Tibial artery (tissue), 4 donors: ENCODE data around the gene MPV17L2.

Experiments used
- DNase-seq, 2 donors: peaks; one replicate each; pipeline ENCODE4 v3.0.0-alpha.2; 2019
- H3K27ac ChIP-seq, 2 donors: fragments of 200-600 bp; sonication (generic) in 1 of 2; 1 replicate in 1 of 2; 2 replicates in 1 of 2; pipeline ENCODE4 v1.5.1; 2018 to 2019; ENCODE audit warnings: mild to moderate bottlenecking in 1 of 2
- H3K27me3 ChIP-seq, 2 donors: fragments of 200-600 bp; sonication (generic) in 1 of 2; one replicate each; pipeline versions ENCODE4 v1.5.1 to v1.6.0; 2016 to 2019
- H3K36me3 ChIP-seq, 3 donors: fragments of 200-600 bp; sonication (generic) in 2 of 3; one replicate each; pipeline ENCODE4 v1.5.1; 2016 to 2019; ENCODE audit warnings: mild to moderate bottlenecking in 2 of 3
- H3K4me1 ChIP-seq, 4 donors: fragments of 200-600 bp; sonication (generic) in 2 of 4; 1 replicate in 3 of 4; 2 replicates in 1 of 4; pipeline ENCODE4 v1.5.1; 2016 to 2019
- H3K4me3 ChIP-seq, 2 donors: fragments of 200-600 bp; sonication (generic) in 1 of 2; 1 replicate in 1 of 2; 2 replicates in 1 of 2; pipeline ENCODE4 v1.5.1; 2018 to 2019; ENCODE audit warnings: mild to moderate bottlenecking in 2 of 2
- H3K9me3 ChIP-seq, 3 donors: fragments of 200-600 bp; sonication (generic) in 1 of 3; one replicate each; pipeline ENCODE4 v1.5.1; 2016 to 2019
- intact Hi-C: fragments of 100-400 bp; cut with DNase I; formaldehyde crosslinking; loops from one replicate; pipeline ENCODE4 v1.15.0; 2023; ENCODE audit warnings: low total_unique reads
- TF ChIP-seq, protein P1 (sequence below), 2 experiments: fragments of 200-600 bp in 1 of 2; fragments of 450-650 bp in 1 of 2; IDR thresholded peaks; one replicate each; pipeline ENCODE4 v1.5.1; 2017 to 2019; ENCODE audit warnings: antibody characterized with exemption in 2 of 2, mild to moderate bottlenecking in 1 of 2, moderate library complexity in 1 of 2

MPV17L2 gene

GRCh38 chr19:18230941-18231734 lies 38.1 kb downstream of the MPV17L2 start:
- Histone ChIP-seq H3K9me3 (peaks cover 0 to 17% (median 13%) of the 10 kb centered on the region in 3 donors), H3K27me3 (peaks cover 0 to 86% of the 10 kb centered on the region in 2 donors), H3K4me1 (peaks cover 0 to 32% (median 15%) of the 10 kb centered on the region in 4 donors), H3K4me3 (no peak overlapping the region), H3K36me3 (no peaks in the 10 kb centered on the region), H3K27ac (no peak overlapping the region)
- intact Hi-C loops, result no loop called here
- no peak for DNase-seq
- TF ChIP-seq, protein P1, sequence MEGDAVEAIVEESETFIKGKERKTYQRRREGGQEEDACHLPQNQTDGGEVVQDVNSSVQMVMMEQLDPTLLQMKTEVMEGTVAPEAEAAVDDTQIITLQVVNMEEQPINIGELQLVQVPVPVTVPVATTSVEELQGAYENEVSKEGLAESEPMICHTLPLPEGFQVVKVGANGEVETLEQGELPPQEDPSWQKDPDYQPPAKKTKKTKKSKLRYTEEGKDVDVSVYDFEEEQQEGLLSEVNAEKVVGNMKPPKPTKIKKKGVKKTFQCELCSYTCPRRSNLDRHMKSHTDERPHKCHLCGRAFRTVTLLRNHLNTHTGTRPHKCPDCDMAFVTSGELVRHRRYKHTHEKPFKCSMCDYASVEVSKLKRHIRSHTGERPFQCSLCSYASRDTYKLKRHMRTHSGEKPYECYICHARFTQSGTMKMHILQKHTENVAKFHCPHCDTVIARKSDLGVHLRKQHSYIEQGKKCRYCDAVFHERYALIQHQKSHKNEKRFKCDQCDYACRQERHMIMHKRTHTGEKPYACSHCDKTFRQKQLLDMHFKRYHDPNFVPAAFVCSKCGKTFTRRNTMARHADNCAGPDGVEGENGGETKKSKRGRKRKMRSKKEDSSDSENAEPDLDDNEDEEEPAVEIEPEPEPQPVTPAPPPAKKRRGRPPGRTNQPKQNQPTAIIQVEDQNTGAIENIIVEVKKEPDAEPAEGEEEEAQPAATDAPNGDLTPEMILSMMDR (IDR thresholded peaks at IDR 0.05), result no peak

- peaks cover 0 to 28% (median 12%) of the 10 kb centered on the region in 4 donors for H3K4me1 ChIP-seq
- H3K36me3 ChIP-seq, result no peaks in the 10 kb centered on the region
- peaks cover 0 to 17% (median 13%) of the 10 kb centered on the region in 3 donors for H3K9me3 ChIP-seq
- TF ChIP-seq, protein P1 (IDR thresholded peaks at IDR 0.05), result no peak
- no peak for DNase-seq
- intact Hi-C loops, result no loop called here
- H3K27me3 ChIP-seq, result peaks cover 0 to 86% of the 10 kb centered on the region in 2 donors
- no peak overlapping the region for H3K4me3 ChIP-seq
- no peak overlapping the region for H3K27ac ChIP-seq
These were observed 38.8 kb downstream of the MPV17L2 start for GRCh38 chr19:18231775-18232174.

GRCh38 chr19:18232540-18233223 lies 39.7 kb downstream of the MPV17L2 start:
- TF ChIP-seq, protein P1 (IDR thresholded peaks at IDR 0.05), result no peak
- Histone ChIP-seq H3K9me3 (peaks cover 0 to 17% (median 13%) of the 10 kb centered on the region in 3 donors), H3K4me1 (peaks cover 0 to 22% (median 8%) of the 10 kb centered on the region in 4 donors), H3K36me3 (no peaks in the 10 kb centered on the region), H3K4me3 (no peak overlapping the region), H3K27ac (no peak overlapping the region), H3K27me3 (peaks cover 0 to 83% of the 10 kb centered on the region in 2 donors)
- DNase-seq, result no peak
- intact Hi-C loops, result no loop called here

- Histone ChIP-seq H3K9me3 (peaks cover 0 to 17% (median 13%) of the 10 kb centered on the region in 3 donors), H3K36me3 (no peaks in the 10 kb centered on the region), H3K4me1 (peaks cover 0 to 15% (median 4%) of the 10 kb centered on the region in 4 donors), H3K27me3 (peaks cover 0 to 77% of the 10 kb centered on the region in 2 donors), H3K4me3 (no peak overlapping the region), H3K27ac (no peak overlapping the region)
- no peak for DNase-seq
- TF ChIP-seq, protein P1 (IDR thresholded peaks at IDR 0.05), result no peak
- intact Hi-C loops, result no loop called here
These were observed 40.3 kb downstream of the MPV17L2 start for GRCh38 chr19:18233224-18233825.

DNA sequence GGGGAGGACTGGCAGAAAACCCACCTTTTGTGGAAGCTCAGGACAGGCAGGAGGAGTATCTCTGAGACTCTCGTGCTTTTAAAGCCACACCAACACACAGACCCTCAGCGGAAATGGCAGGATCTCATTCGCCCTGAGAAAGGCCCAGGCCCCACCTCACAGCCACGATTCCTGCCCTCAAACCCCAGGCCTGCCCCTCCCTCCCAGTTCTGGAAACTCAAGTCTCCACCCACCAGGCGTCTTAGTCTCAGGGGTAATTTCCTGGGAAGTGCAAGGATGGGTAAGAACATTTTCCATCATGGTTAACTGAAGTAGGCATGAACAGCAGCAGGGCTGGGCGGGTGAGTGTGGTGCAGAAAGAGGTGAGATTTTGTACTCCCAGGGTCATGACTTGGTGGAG lies 41.2 kb downstream of the MPV17L2 start:
- intact Hi-C loops, result no loop called here
- peaks cover 0 to 17% (median 13%) of the 10 kb centered on the region in 3 donors for H3K9me3 ChIP-seq
- H3K4me3 ChIP-seq, result no peak overlapping the region
- no peaks in the 10 kb centered on the region for H3K36me3 ChIP-seq
- H3K4me1 ChIP-seq, result peaks cover 0 to 15% (median 4%) of the 10 kb centered on the region in 4 donors
- no peak for DNase-seq
- TF ChIP-seq, protein P1 (IDR thresholded peaks at IDR 0.05), result no peak
- H3K27me3 ChIP-seq, result peaks cover 0 to 75% of the 10 kb centered on the region in 2 donors
- H3K27ac ChIP-seq, result no peak overlapping the region
